Mucosa of descending colon (tissue), 3 donors: ENCODE data around the gene PLIN3. TPM values are rescaled to one million over a fixed set of nuclear protein-coding genes. Genes with fewer than 3 reads are reported as not detected.
A peak's percentile ranks its signal among the peaks of the same experiment; 100 is the strongest.

ENCODE experiments used
- ATAC-seq: fragments of 200-7000 bp; cut with Tn5 transposase; one replicate; pipeline ENCODE4 v1.9.1; 2020; ENCODE audit warnings: mild to moderate bottlenecking, moderate library complexity
- DNase-seq, 3 donors: peaks; one replicate each; pipeline ENCODE4 v3.0.0-alpha.2; 2020
- H3K36me3 ChIP-seq: fragments of 200-600 bp; one replicate; pipeline ENCODE4 v1.8.0; 2021; ENCODE audit warnings: low read depth, mild to moderate bottlenecking
- H3K4me1 ChIP-seq: fragments of 200-600 bp; one replicate; pipeline ENCODE4 v1.8.0; 2021; ENCODE audit warnings: low read depth, mild to moderate bottlenecking
- H3K4me3 ChIP-seq: fragments of 200-600 bp; one replicate; pipeline ENCODE4 v1.8.0; 2021; ENCODE audit warnings: mild to moderate bottlenecking
- H3K9me3 ChIP-seq: fragments of 200-600 bp; one replicate; pipeline ENCODE4 v1.8.0; 2021; ENCODE audit warnings: mild to moderate bottlenecking
- CTCF ChIP-seq: fragments of 200-600 bp; IDR thresholded peaks from one replicate; pipeline ENCODE4 v1.8.0; 2022; ENCODE audit warnings: antibody characterized with exemption, mild to moderate bottlenecking
- intact Hi-C, 2 donors: fragments of 100-400 bp; cut with DNase I in 1 of 2; cut with micrococcal nuclease in 1 of 2; formaldehyde crosslinking; loops; one replicate each; pipeline versions ENCODE4 v1.11.0 to v1.11.1; 2022; cut with DNase I, micrococcal nuclease
- total RNA-seq, 3 donors: library from RNA; stranded (reverse); fragmentation: NEBNext Ultra II Directional in 2 of 3; extraction: Animal tissue kit (Norgen Biotek cat#: 25700) in 2 of 3; gene quantifications; one replicate each; pipeline versions ENCODE4 v1.2.1 to v1.2.4, GENCODE V29; 2021 to 2023
- donor health status: DM: no; HTN: no; CAD: no; lungs with moderate emphysema.
- donor health status: DM: no; HTN: no; CAD: no.
- donor health status: DM: no; HTN: yes; CAD: no.

Gene PLIN3
- total RNA-seq, 3 donors from 2014 or later, result 77.3 to 125 (median 108) TPM

GRCh38 chr19:4817467-4818277 is 49.8 kb downstream of the PLIN3 start:
- no peak overlapping the region for H3K4me3 ChIP-seq
- intact Hi-C loops, result no loop called here
- peaks cover 12% of the 10 kb centered on the region for H3K4me1 ChIP-seq
- H3K9me3 ChIP-seq, result no peaks in the 10 kb centered on the region
- TF ChIP-seq CTCF, result no peak
- ATAC-seq, result no peak
- no peaks in the 10 kb centered on the region for H3K36me3 ChIP-seq
- DNase-seq, result no peak

GRCh38 chr19:4816950-4817278 is 50.6 kb downstream of the PLIN3 start:
- no peaks in the 10 kb centered on the region for H3K9me3 ChIP-seq
- DNase-seq (no peak), ATAC-seq (no peak)
- H3K4me1 ChIP-seq, result peaks cover 15% of the 10 kb centered on the region
- H3K36me3 ChIP-seq, result no peaks in the 10 kb centered on the region
- H3K4me3 ChIP-seq, result no peak overlapping the region
- intact Hi-C loops, result no loop called here
- no peak for TF ChIP-seq CTCF

- ATAC-seq, result no peak
- no peak for TF ChIP-seq CTCF
- H3K9me3 ChIP-seq, result no peaks in the 10 kb centered on the region
- intact Hi-C loops, result no loop called here
- peaks cover 15% of the 10 kb centered on the region for H3K4me1 ChIP-seq
- peak in 2 of 3 donors; percentile 53 to 61 for DNase-seq
- no peak overlapping the region for H3K4me3 ChIP-seq
- no peaks in the 10 kb centered on the region for H3K36me3 ChIP-seq
Observed at GRCh38 chr19:4816202-4816949, 51.1 kb downstream of the PLIN3 start.

- peak; percentile 83 to 95 (median 88) for DNase-seq
- intact Hi-C loops, result no loop called here
- ATAC-seq, result peak; percentile 89
Observed at GRCh38 chr19:4815426-4816201, 51.9 kb downstream of the PLIN3 start.

More at GRCh38 chr19:4815426-4816201, 51.9 kb downstream of the PLIN3 start:
- no peak for TF ChIP-seq CTCF
- peaks cover 15% of the 10 kb centered on the region for H3K4me1 ChIP-seq
- no peaks in the 10 kb centered on the region for H3K36me3 ChIP-seq
- no peak overlapping the region for H3K4me3 ChIP-seq
- H3K9me3 ChIP-seq, result no peaks in the 10 kb centered on the region
